HuH-7 (cell line): ENCODE data around the gene PAFAH2.

ENCODE experiments used
- DNase-seq: peaks from one replicate; pipeline ENCODE4 v3.0.0; 2011; ENCODE audit warnings: low spot score

The PAFAH2 gene

GRCh38 chr1:25997828-25998761, at the start of gene PAFAH2:
Gene PAFAH2, minus strand, starts transcription at chr1:25998063. Its CDS starts 7,247 bp downstream, at chr1:25990816.
- peak; percentile 79 for DNase-seq

- DNase-seq, result no peak
These were observed 49.5 kb upstream of the PAFAH2 start for GRCh38 chr1:26047278-26047874.

DNA sequence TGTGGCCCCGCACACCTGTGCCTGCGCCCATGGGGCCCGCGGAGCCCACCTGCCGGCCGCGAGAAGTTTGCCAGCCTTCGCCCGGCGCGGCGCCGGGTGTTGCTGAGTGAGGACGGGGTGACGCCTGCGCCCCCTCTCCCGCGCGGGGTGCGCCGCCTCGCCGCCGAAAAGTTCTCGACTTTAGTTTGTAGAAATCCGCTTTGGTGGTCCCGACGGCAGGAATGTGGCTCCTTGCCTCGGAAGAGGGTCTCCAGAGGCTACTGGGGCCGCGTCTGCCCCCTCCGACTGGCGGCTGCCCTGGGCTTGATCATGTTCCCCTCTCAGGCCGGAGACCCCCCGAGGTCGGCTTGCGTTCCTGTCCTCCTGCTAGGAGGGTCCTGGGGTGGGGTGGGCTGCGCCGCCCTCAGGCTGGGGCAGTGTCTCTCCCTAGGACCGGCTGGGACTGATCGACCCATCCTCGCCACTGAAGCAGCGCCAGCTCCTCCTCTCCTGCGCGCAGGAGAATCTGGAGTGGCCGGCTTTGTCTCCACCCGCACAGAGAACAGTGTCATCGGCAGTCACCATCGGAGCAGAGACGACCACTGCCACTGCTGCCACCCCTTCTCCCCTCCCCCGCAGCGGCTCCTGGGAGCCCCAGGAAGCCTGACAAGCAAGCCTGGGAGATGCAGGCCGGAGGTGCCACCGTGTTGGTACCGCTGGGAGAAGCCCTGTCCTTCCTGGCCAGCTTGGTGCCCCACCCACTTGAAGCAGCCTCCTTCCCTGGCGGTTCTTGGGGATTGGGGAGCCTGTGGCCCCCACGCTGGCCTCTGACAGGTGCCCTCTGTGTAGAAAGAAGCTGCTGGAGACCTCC, 48.6 kb upstream of the PAFAH2 start:
- no peak for DNase-seq

- peak; percentile 37 for DNase-seq
These were observed 47.9 kb upstream of the PAFAH2 start, which contains the start of gene SLC30A2 for GRCh38 chr1:26045722-26046245. Gene SLC30A2, minus strand, starts transcription at chr1:26046118. Its CDS starts 222 bp downstream, at chr1:26045896.

DNA sequence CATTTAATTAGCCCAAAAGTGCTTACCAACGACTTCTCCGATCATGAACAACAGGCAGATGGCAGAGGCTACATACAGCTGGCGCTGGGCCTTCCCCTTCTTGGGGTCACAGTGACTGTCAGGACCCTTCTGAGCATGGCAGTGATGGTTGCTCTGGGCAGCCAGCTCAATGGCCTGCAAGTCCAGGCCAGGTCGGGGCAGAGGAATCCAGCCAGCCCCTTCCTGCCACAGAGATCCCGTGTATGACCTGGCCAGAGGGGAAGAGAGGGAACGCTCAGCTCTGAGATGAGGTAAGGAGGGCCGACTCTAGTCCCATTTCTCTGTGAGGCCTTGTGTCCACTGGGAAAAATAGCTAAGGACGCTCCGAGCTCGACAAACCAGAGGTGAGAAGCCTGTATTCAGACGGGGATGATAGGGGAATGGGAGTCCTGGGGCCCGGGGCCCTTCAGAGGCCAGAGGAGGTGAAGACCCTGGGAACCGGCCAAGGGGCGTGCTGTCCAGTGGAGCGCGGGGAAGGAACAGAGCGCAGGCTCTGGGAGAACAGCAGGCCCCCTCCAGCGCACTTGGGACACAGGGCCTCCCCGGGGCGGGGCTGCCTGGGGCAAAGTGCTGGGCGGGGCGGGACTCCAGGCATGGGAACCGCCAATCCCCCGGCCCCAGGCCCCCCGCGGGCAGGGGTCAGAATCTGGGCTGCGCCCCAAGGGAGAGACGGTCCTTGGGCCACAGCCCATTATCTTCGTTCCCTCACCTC, 47.3 kb upstream of the PAFAH2 start:
- DNase-seq, result no peak

DNA sequence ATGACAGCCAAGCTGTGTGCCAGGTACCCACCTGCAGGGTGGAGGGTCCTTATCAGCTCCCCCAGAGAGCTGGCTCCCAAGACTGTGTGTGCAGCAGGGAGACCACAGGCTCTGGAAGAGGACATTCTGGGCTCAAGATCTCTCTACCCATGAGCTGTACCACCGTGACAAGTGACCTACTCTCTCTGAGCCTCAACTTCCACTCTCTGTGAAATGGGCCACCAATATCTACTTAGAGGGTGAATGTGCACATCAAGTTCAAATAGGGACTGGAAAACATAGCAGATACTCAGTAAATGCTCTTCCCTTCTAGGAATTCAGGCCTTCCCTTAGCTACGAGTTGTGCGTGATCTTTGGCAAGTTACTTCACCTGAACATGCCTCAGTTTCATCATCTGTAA, 46.6 kb upstream of the PAFAH2 start:
- DNase-seq, result no peak

DNA sequence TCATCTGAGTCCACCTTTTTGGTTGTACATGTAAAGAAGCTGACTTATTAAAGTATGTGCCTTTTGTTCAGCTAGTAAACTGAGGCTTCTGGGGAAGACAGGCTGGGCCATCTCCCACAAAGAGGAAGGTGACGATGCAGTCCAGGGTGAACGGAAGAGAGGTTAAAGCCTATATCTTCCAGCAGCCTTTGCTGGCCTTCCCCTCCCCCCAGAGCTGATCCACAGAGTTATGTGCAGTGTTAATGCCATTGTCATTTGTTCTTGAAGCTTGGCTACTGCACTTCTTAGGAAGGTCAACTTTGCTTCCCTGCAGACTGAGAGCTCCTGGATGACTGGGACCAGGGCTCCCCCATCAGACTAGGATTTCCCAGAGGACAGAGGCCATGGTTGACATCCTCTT, 45.9 kb upstream of the PAFAH2 start:
- DNase-seq, result no peak

GRCh38 chr1:26041978-26042377, 44.1 kb upstream of the PAFAH2 start:
- DNase-seq, result no peak

GRCh38 chr1:26041401-26041800, 43.5 kb upstream of the PAFAH2 start:
- no peak for DNase-seq

- no peak for DNase-seq
These were observed 41.0 kb upstream of the PAFAH2 start for GRCh38 chr1:26038904-26039303.

DNA sequence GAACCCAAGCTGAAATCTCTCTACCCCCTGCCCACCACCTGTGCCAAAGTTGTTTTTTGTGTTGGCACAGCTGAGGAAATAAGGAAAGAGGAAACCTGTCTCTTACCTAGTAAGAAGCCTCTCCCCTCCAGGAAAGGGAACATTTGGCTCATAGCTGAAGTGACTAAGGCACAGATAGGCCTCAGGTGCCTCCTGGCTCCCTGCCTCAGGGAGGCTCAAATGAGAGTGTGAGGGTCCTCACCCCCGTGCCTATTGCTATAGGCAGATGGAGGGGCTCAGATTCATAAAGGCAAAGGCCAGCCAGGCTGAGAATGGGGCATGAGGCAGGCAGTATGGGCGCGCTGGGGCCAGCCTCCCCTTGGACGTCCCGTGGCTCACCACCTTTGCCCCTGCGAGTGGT, 40.6 kb upstream of the PAFAH2 start:
- DNase-seq, result no peak

DNA sequence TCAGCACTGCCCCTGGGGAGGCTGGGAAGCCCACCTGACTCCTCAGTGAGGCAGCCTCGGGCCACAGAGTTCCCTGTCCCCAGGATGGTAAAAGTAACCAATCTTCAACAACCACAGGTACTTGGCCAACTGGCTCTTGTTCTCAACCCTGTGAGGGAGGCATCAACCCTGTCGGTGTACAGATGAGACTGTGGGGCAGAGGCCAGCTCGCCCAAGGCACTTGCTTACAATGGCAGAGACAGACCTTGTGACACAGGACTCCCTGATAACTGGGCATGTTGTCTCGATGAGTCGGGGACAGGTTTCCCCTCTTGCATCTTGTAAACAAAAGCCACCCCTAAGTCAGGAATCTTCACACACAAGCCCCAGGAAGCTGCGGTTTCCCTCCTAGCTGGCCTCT, 40.0 kb upstream of the PAFAH2 start:
- no peak for DNase-seq

- no peak for DNase-seq
These were observed 39.0 kb upstream of the PAFAH2 start for GRCh38 chr1:26036756-26037281.

DNA sequence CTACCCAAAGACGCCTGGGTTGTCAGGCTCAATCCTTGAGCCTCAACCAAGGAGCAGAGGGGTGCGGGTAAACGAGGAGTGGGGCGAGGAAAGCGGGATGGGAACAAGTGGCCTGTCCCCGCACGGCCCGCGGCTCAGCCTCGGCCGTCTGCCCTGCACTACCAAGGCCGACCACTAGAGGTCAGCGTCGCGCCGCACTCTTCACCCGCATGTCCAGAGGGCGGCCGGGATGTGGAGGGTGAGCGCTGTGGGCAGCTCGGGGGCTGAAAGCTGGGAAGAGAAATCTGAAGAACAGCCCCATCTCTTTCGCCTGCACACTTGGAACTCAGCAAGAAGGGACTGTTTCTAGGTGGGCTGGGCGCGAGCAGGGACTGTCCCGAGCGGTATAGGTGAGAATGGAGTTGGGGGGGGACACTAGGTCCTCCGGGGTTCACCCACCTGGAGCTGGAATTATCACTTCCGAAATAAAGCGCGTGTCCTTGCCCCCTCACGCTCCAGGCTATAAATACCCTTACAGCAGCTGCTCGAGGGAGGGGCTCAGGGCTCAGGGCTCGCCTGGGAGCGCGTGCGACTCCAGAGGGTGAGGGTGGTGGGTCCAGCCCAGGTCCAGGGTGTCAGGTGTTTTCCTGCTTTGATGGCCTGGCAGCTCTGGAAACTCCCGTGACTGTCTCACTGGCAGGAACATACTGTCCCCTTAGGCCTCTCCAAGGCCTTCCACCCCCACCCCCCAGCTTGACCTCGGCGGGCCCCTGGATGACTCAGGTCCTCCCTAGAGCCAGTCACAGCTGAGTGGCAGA, 38.3 kb upstream of the PAFAH2 start:
- DNase-seq, result peak; percentile 91

DNA sequence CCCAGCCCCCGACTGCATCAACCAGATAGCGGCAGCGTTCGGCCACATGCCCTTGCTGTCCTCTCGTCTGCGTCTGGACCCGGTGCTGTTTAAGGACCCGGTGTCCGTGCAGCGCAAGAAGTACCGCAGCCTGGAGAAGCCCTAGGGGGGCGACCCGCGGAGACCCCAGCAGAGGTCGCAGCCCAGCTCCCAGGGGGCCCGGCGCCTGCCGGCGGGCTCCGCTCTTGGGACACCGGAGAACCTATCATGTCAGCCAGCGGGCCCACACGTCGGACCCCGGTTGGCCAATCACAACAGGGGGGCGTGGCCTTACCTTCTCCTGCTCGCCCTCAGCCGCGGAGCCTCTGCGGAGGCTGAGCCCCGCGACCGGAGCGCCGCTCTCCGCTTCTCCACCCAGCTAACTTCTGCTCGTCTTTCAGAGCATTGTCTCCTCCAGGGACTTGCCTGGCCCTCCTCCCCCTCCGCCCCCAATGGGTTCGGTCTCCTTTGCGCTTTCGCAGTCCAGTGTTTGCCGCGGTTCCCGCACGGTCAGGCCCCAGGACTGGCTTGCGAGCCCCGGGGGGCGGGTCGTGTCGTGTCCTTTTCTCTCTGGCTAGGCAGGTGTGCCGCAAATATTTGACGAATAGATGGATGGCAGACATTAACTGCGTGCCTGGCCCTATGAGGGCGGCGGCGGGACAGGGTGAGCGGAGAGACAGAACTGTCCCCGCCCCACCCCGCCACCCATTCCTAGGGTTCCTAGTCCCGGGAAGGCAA, 37.5 kb upstream of the PAFAH2 start:
- DNase-seq, result peak; percentile 99

GRCh38 chr1:26034504-26035202, 36.8 kb upstream of the PAFAH2 start:
- DNase-seq, result peak; percentile 47

GRCh38 chr1:26032656-26033357, 34.9 kb upstream of the PAFAH2 start:
- DNase-seq, result no peak

DNA sequence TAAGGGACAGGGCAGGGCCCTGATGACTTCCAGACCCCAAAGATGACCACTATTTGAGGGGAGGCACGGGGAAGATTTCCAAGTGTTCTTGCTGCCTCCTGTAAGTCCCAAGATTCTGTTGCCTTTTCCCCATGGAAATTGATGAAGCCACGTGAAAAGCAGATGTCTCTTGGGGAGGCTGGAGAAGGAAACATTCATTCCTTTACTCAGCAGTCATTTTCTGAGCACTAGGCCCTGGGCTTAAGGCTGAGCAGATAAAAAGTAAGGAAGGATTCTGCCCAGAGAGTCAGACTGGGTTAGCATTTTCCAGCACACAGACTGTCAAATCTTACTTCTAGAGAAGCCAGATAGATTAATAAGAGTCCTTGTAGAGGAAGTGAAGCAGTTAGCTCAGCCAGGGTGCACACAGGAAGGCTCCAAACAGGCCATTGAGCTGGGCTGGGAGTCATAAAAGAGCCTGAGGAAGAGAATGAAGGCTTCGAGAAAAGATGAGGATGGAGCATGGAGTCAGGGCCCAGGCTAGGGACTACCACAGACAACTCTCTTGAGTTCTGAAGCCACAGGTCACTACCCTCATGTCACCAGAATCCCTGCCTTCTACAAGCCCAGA, 33.9 kb upstream of the PAFAH2 start:
- no peak for DNase-seq
